Testis (tissue), 2 donors: ENCODE data around the gene CAPZA1.

ENCODE experiments used
- CTCF ChIP-seq, 3 experiments: fragments of 450-650 bp in 2 of 3; fragments of 200-600 bp in 1 of 3; sonication (generic) in 1 of 3; IDR thresholded peaks; one replicate each; pipeline ENCODE4 v1.5.1; 2016 to 2019; ENCODE audit warnings: antibody characterized with exemption in 3 of 3, mild to moderate bottlenecking in 2 of 3, moderate library complexity in 1 of 3
- POLR2A ChIP-seq: fragments of 450-650 bp; IDR thresholded peaks from one replicate; pipeline ENCODE4 v1.6.1; 2017; ENCODE audit warnings: antibody characterized with exemption, mild to moderate bottlenecking, moderate library complexity

- TF ChIP-seq POLR2A (no peak), CTCF (IDR thresholded peaks at IDR 0.05) (no peak)
These were observed 101.2 kb downstream of the CAPZA1 start for GRCh38 chr1:112720800-112721199.
